ENCODE results near the gene LIPT2.

DNA sequence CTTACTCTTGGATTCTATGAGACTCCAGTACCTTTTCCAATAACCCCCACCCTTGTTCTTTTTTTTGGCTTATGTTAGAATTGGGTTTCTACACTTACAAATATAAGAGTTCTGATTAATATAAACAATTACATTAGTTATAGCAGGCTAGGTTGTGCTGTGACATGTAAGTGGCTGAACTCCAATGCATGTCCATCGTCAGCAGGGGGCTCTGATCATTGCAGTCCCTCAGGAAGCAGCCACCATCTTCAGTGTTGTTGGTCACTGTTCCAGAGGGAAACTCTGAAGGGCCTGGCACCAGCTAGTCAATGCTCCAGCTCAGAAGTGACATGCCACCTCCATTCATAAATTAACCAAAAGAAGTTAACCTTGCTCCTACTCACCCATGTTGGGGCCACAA, 5.6 kb downstream of the LIPT2 start:
- TF ChIP-seq TEAD4 (IDR thresholded peaks at IDR 0.05) (no peak), CEBPB (IDR thresholded peaks at IDR 0.05) (no peak), TAF1 (IDR thresholded peaks at IDR 0.05; ENCODE audit: low read depth) (no peak)

All from Ishikawa (cell line).